Panc1 (cell line): ENCODE measurements around the gene CHRNA1.

Experiments used
- TCF7L2 ChIP-seq: IDR thresholded peaks from 2 replicates; pipeline ENCODE4 v1.6.1; 2011; ENCODE audit warnings: mild to moderate bottlenecking, low read depth, low read length, inconsistent platforms
- TF ChIP-seq, protein P1 (sequence below): fragments of 450-650 bp; IDR thresholded peaks from 2 replicates; pipeline ENCODE4 v1.5.1; 2017; ENCODE audit warnings: mild to moderate bottlenecking

DNA sequence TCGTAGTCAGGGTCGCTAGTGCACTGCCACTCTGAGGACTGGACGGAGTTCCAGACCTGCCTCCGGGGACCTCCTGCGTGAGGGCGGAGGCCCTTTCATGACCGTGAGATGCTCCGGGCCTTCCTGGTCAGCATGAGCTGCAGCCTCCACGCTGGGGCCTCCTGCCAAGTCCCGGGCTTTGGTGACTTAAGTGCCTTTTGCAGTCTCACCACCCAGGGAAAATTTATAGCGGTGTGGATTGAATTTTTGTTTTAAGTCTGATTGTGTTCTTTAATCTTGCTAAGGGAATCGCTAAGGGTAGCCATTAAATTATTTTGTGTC lies 33.6 kb downstream of the CHRNA1 start:
- TF ChIP-seq, protein P1, sequence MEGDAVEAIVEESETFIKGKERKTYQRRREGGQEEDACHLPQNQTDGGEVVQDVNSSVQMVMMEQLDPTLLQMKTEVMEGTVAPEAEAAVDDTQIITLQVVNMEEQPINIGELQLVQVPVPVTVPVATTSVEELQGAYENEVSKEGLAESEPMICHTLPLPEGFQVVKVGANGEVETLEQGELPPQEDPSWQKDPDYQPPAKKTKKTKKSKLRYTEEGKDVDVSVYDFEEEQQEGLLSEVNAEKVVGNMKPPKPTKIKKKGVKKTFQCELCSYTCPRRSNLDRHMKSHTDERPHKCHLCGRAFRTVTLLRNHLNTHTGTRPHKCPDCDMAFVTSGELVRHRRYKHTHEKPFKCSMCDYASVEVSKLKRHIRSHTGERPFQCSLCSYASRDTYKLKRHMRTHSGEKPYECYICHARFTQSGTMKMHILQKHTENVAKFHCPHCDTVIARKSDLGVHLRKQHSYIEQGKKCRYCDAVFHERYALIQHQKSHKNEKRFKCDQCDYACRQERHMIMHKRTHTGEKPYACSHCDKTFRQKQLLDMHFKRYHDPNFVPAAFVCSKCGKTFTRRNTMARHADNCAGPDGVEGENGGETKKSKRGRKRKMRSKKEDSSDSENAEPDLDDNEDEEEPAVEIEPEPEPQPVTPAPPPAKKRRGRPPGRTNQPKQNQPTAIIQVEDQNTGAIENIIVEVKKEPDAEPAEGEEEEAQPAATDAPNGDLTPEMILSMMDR, result no peak
- TF ChIP-seq TCF7L2, result no peak
